Spinal cord (tissue), 10 donors: ENCODE data around the gene MTIF3. TPM values are rescaled to one million over a fixed set of nuclear protein-coding genes. Genes with fewer than 3 reads are reported as not detected.
A peak's percentile ranks its signal among the peaks of the same experiment; 100 is the strongest.

ENCODE experiments used
- DNase-seq, 6 donors: peaks; one replicate each; pipeline versions ENCODE4 v3.0.0 to v3.0.0-alpha.2; 2013 to 2015; ENCODE audit warnings: low spot score in 6 of 6, low read depth in 4 of 6
- H3K27ac ChIP-seq: one replicate; pipeline ENCODE4 v1.5.1; 2013; ENCODE audit warnings: low read depth, low read length, control low read depth
- H3K27me3 ChIP-seq: one replicate; pipeline ENCODE4 v1.6.1; 2013; ENCODE audit warnings: low read length; ENCODE audit not compliant: control insufficient read depth, insufficient read depth
- H3K36me3 ChIP-seq: one replicate; pipeline ENCODE4 v1.6.1; 2013; ENCODE audit warnings: low read length; ENCODE audit not compliant: control insufficient read depth, insufficient read depth
- H3K4me1 ChIP-seq: one replicate; pipeline ENCODE4 v1.6.1; 2013; ENCODE audit warnings: low read length; ENCODE audit not compliant: control insufficient read depth, insufficient read depth
- H3K4me3 ChIP-seq: one replicate; pipeline ENCODE4 v1.5.1; 2013; ENCODE audit warnings: low read depth, low read length, control low read depth
- H3K9me3 ChIP-seq: one replicate; pipeline ENCODE4 v1.6.1; 2013; ENCODE audit warnings: low read length; ENCODE audit not compliant: control insufficient read depth, insufficient read depth
- WGBS: methylation state at CpG from one replicate; pipeline ENCODE4 v1.1.5; 2013; ENCODE audit warnings: missing lambda C conversion rate; ENCODE audit not compliant: insufficient coverage; 5-methylcytosine and 5-hydroxymethylcytosine counted together
- polyA plus RNA-seq, 2 donors: library from polyadenylated mRNA; unstranded; fragments of 120-200 nt; gene quantifications; one replicate each; pipeline ENCODE4 v1.2.1, GENCODE V29; 2013; ENCODE audit not compliant: insufficient read length in 2 of 2
- small RNA-seq: library from RNA; depleted of rRNA; stranded (forward); fragments of <200 nt; gene quantifications from one replicate; pipeline ENCODE3, GENCODE V24; 2014; ENCODE audit warnings: low replicate concordance
- total RNA-seq, 2 donors: library from RNA; depleted of rRNA in 1 of 2; stranded (reverse); fragments of 120-200 nt in 1 of 2; fragments of >200 nt in 1 of 2; gene quantifications; one replicate each; pipeline versions ENCODE4 v1.2.3 to v1.2.4, GENCODE V29; 2013 to 2014
- donor health status: healthy.

The MTIF3 gene
- total and polyA plus RNA-seq, 4 donors: 45.7 to 70.6 (median 56.8) TPM

DNA sequence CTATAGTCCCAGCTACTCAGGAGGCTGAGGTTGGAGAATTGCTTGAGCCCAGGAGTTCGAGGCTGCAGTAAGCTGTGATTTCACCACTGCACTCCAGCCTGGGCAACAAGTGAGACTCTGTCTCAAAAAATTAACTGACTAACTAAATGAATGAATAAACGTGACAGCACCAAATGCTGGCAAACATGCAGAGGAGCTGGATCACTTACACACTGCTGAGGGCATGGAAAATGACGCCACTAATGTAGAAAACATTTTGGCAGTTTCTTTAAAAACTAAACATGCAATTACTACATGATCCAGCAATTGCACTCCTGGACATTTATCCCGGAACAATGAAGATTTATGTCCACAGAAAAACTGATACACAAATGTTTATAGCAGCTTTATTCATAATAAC lies 57.3 kb downstream of the MTIF3 start:
- H3K36me3 ChIP-seq: no peaks in the 10 kb centered on the region
- 84% methylated on average over 2 of the region's 4 CpGs for WGBS

DNA sequence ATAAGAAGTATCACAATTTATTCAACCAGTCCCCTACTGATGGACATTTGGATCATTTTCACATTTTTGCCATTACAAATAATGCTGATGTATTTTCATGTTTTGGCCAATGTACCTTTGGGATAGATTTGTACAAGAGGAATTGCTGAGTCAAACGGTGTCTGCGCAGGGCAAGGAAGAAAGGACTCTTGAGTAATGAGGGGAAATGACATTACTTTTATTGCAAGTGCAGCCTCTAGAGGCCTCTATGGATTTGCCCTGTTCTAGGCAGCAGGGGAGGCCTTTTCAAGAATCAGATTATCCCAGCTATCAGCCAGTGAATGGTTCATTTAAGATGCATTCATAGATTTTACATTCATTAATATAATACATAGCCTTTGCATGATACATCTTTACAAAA lies 58.9 kb downstream of the MTIF3 start:
- no peaks in the 10 kb centered on the region for H3K9me3 ChIP-seq
- H3K36me3 ChIP-seq: no peaks in the 10 kb centered on the region
- DNase-seq: peak in 1 of 6 donors; percentile 5
- no peak overlapping the region for H3K4me3 ChIP-seq
- WGBS: no CpG with 5 or more reads among the region's 2 CpGs
- no peaks in the 10 kb centered on the region for H3K4me1 ChIP-seq
- H3K27me3 ChIP-seq: peaks cover 8% of the 10 kb centered on the region
- H3K27ac ChIP-seq: no peak overlapping the region

More for the DNA sequence above, 57.3 kb downstream of the MTIF3 start:
- Histone ChIP-seq H3K9me3 (no peaks in the 10 kb centered on the region), H3K27ac (no peak overlapping the region), H3K4me1 (no peaks in the 10 kb centered on the region), H3K4me3 (no peak overlapping the region), H3K27me3 (peaks cover 8% of the 10 kb centered on the region)
- no peak for DNase-seq

DNA sequence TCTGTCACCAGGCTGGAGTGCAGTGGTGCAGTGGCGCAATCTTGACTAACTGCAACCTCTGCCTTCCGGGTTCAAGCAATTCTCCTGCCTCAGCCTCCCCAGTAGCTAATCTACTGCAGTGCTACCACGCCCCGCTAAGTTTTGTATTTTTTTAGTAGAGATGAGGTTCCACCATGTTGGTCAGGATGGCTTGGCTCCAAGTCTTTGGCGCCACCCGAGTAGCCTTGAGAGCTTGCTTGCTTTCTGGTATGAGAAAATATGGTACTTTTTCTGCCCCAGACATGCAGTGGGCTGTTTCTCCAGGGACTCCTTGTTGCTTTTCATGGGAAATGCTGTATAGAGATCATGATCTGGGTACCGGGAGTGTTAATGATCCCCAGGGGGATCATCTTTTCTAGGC lies 60.5 kb downstream of the MTIF3 start:
- Histone ChIP-seq H3K4me1 (no peaks in the 10 kb centered on the region), H3K27ac (no peak overlapping the region), H3K4me3 (no peak overlapping the region), H3K27me3 (peaks cover 3% of the 10 kb centered on the region), H3K36me3 (no peaks in the 10 kb centered on the region), H3K9me3 (no peaks in the 10 kb centered on the region)
- no peak for DNase-seq
- WGBS: 100% methylated on average over 2 of the region's 7 CpGs

DNA sequence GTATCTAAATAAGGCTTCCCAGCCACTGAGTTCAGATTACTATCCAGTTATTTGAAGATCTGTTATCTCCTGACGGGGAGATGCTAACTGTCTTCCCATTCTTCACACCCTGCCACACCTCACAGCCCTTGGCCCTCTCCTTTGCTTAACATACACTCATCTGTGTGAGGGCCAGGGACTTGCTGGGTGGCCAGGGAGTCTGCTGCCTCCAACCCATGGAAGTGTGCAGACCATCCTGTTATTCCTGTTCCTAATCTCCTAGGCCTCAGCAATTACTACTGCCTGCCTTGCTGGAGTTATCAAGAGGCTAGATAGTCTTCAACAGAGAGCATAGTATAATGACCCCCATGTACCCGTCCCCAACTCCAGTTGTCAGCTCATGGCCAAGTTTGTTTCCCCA lies 62.1 kb downstream of the MTIF3 start:
- Histone ChIP-seq H3K4me3 (no peak overlapping the region), H3K9me3 (no peaks in the 10 kb centered on the region), H3K4me1 (no peaks in the 10 kb centered on the region), H3K27me3 (no peaks in the 10 kb centered on the region), H3K36me3 (no peaks in the 10 kb centered on the region), H3K27ac (no peak overlapping the region)
- WGBS: 80% methylated on average over 1 of the region's 2 CpGs
- DNase-seq: no peak

Small RNA genes within 50 kb of the gene (small RNA-seq; reads per million reads assigned to genes)
- gene RNU6-63P: not detected
- not detected for gene RNY1P1

Other genes with a start within 250 kb of the MTIF3 start
- 1,000 to 10,000 TPM in 1 of 2 donors, 100 to 1,000 TPM in 1; 996 to 1,968 TPM for gene RPL21, start 199.0 kb downstream of the MTIF3 start, total RNA-seq
- 100 to 1,000 TPM; 431 to 433 TPM for gene RPL21, start 199.0 kb downstream of the MTIF3 start, polyA plus RNA-seq
- 10 to 100 TPM in 1 of 2 donors, 1 to 10 TPM in 1; 7.2 to 13.6 TPM for gene RASL11A, start 179.7 kb downstream of the MTIF3 start, total RNA-seq
- gene RASL11A, start 179.7 kb downstream of the MTIF3 start, polyA plus RNA-seq: 1 to 10 TPM; 6.4 to 7.4 TPM
- 10 to 100 TPM; 77.4 to 87.4 TPM for gene GTF3A, start 25.9 kb downstream of the MTIF3 start, total RNA-seq
- gene GTF3A, start 25.9 kb downstream of the MTIF3 start, polyA plus RNA-seq: 100 to 1,000 TPM; 139 to 162 TPM
- 10 to 100 TPM in 1 of 2 donors, 1 to 10 TPM in 1; 8.7 to 12.0 TPM for gene LNX2, start 170.0 kb upstream of the MTIF3 start, total RNA-seq
- 1 to 10 TPM; 6.2 to 6.4 TPM for gene LNX2, start 170.0 kb upstream of the MTIF3 start, polyA plus RNA-seq
- 10 to 100 TPM; 47.3 to 91.6 TPM for gene POLR1D, start 171.3 kb upstream of the MTIF3 start, total RNA-seq
- gene POLR1D, start 171.3 kb upstream of the MTIF3 start, polyA plus RNA-seq: 10 to 100 TPM; 74.7 to 92.4 TPM